ENCODE results near the gene CEACAM20. TPM values are rescaled to one million over a fixed set of nuclear protein-coding genes. Genes with fewer than 3 reads are reported as not detected.

CEACAM20 gene
- total RNA-seq (not detected), polyA plus RNA-seq (ENCODE audit: insufficient read depth, low read depth, low replicate concordance) (not detected)
- long read RNA-seq, donor 1, result 0 reads
- long read RNA-seq, donor 2, result 0 reads
- long read RNA-seq, donor 3, result 0 reads
- long read RNA-seq, donor 4, result 0 reads
- long read RNA-seq, donor 5, result 0 reads
- long read RNA-seq, donor 6, result 0 reads
- long read RNA-seq, donor 7, result 0 reads
- long read RNA-seq, donor 8, result 0 reads
- long read RNA-seq, donor 9, result 0 reads
- long read RNA-seq, donor 10, result 0 reads

DNA sequence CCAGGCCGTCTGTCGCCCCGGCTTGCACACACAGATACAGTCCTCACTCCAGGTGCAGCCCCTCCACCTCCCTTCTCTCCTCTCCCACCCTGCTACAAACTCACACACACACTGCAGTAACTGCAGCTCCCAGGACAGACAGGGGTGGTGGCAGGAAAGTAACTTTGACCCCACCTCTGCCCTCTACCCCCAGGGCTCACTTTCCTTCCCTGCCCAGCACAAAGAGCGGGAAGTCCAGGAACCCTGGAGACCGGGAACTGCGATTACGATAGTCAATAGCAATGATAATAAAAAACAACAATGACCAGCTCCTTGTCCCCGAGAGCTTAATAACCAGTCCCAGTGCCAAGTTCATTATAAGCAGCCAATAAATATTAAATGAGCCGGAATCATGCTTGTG lies at the start of gene CEACAM20:
TSS of gene CEACAM20 (minus strand) at position 140 of the 400 bp plus-strand sequence. CDS start 166 bp downstream, outside the sequence.
- Histone ChIP-seq H3K27me3 (ENCODE audit: control insufficient read depth, insufficient read depth, low read length) (no peaks in the 10 kb centered on the region), H3K4me3 (ENCODE audit: low read length in 3 of 3) (no peak within 1 kb of the TSS), H3K27ac (ENCODE audit: low read depth in 2 of 2, low read length in 2 of 2) (no peak within 1 kb of the TSS), H3K4me1 (ENCODE audit: control insufficient read depth in 2 of 3, insufficient read depth in 2 of 3, low read depth in 1 of 3, low read length in 3 of 3) (no peaks in the 10 kb centered on the region), H3K9ac (ENCODE audit: low read length in 3 of 3) (no peak within 1 kb of the TSS), H3K36me3 (ENCODE audit: control insufficient read depth in 2 of 3, insufficient read depth in 3 of 3, low read length in 3 of 3) (no peaks in the 10 kb centered on the region), H3K9me3 (ENCODE audit: control insufficient read depth in 2 of 3, insufficient read depth in 1 of 3, low read length in 3 of 3) (no peaks in the 10 kb centered on the region)
- FAIRE-seq (no peak), DNase-seq (no peak)
- intact Hi-C loops (cut with DNase I), result no loop called here
- TF ChIP-seq, protein P1, sequence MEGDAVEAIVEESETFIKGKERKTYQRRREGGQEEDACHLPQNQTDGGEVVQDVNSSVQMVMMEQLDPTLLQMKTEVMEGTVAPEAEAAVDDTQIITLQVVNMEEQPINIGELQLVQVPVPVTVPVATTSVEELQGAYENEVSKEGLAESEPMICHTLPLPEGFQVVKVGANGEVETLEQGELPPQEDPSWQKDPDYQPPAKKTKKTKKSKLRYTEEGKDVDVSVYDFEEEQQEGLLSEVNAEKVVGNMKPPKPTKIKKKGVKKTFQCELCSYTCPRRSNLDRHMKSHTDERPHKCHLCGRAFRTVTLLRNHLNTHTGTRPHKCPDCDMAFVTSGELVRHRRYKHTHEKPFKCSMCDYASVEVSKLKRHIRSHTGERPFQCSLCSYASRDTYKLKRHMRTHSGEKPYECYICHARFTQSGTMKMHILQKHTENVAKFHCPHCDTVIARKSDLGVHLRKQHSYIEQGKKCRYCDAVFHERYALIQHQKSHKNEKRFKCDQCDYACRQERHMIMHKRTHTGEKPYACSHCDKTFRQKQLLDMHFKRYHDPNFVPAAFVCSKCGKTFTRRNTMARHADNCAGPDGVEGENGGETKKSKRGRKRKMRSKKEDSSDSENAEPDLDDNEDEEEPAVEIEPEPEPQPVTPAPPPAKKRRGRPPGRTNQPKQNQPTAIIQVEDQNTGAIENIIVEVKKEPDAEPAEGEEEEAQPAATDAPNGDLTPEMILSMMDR (IDR thresholded peaks at IDR 0.05; ENCODE audit: borderline replicate concordance, extremely low read depth, insufficient read depth), result no peak

GRCh38 chr19:44577566-44577874 lies 48.0 kb upstream of the CEACAM20 start:
- Histone ChIP-seq H3K27me3 (ENCODE audit: control insufficient read depth, insufficient read depth, low read length) (no peaks in the 10 kb centered on the region), H3K4me1 (ENCODE audit: control insufficient read depth in 2 of 3, insufficient read depth in 2 of 3, low read depth in 1 of 3, low read length in 3 of 3) (peaks cover 0 to 5% (median 3%) of the 10 kb centered on the region in 3 donors), H3K4me3 (ENCODE audit: low read length in 3 of 3) (no peak overlapping the region), H3K27ac (ENCODE audit: low read depth in 2 of 2, low read length in 2 of 2) (no peak overlapping the region), H3K36me3 (ENCODE audit: control insufficient read depth in 2 of 3, insufficient read depth in 3 of 3, low read length in 3 of 3) (no peaks in the 10 kb centered on the region), H3K9ac (ENCODE audit: low read length in 3 of 3) (no peak overlapping the region), H3K9me3 (ENCODE audit: control insufficient read depth in 2 of 3, insufficient read depth in 1 of 3, low read length in 3 of 3) (no peaks in the 10 kb centered on the region)
- intact Hi-C loops (cut with DNase I), result no loop called here
- TF ChIP-seq, protein P1 (IDR thresholded peaks at IDR 0.05; ENCODE audit: borderline replicate concordance, extremely low read depth, insufficient read depth), result no peak
- DNase-seq (no peak), FAIRE-seq (no peak)

DNA sequence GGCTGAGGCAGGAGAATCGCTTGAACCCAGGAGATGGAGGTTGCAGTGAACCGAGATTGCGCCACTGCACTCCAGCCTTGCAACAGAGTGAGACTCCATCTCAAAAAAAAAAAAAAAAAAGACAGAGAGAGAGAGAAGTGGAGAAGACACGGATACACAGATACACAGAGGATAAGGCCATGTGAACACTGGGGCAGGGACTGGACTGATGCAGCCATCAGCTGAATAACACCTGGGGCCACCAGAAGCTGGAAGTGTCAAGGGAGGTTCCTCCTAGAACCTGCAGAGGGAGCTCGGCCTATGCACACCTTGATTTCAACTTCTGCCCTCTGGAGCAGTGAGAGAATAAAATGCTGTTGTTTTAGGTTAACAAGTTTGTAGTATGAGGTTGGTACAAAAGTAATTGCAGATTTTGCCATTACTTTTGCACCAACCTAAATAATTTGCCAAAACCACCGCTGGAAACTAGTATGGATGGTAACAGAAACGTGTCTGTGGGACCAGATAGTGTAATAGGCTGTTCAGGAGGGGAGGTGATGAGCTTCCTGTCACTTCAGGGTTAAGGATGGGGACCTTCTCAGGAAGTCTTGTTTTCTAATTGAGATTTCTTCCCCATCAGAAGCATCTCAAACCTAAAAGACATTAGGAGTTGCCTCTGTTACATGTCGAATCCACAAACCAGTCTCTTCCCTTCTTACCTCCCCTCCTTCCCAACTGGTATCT lies 47.5 kb upstream of the CEACAM20 start:
- TF ChIP-seq, protein P1 (IDR thresholded peaks at IDR 0.05; ENCODE audit: borderline replicate concordance, extremely low read depth, insufficient read depth), result peak; percentile 55
- H3K4me3 ChIP-seq (ENCODE audit: low read length in 3 of 3), result no peak overlapping the region
- H3K27me3 ChIP-seq (ENCODE audit: control insufficient read depth, insufficient read depth, low read length), result no peaks in the 10 kb centered on the region
- no peaks in the 10 kb centered on the region for H3K36me3 ChIP-seq (ENCODE audit: control insufficient read depth in 2 of 3, insufficient read depth in 3 of 3, low read length in 3 of 3)
- H3K4me1 ChIP-seq (ENCODE audit: control insufficient read depth in 2 of 3, insufficient read depth in 2 of 3, low read depth in 1 of 3, low read length in 3 of 3), result peaks cover 0 to 5% (median 3%) of the 10 kb centered on the region in 3 donors
- H3K9ac ChIP-seq (ENCODE audit: low read length in 3 of 3), result no peak overlapping the region
- H3K9me3 ChIP-seq (ENCODE audit: control insufficient read depth in 2 of 3, insufficient read depth in 1 of 3, low read length in 3 of 3), result no peaks in the 10 kb centered on the region
- no peak overlapping the region for H3K27ac ChIP-seq (ENCODE audit: low read depth in 2 of 2, low read length in 2 of 2)
- peak in 1 of 5 donors; percentile 43 for DNase-seq
- intact Hi-C loops (cut with DNase I), result no loop called here
- FAIRE-seq, result no peak

All from kidney (tissue), 22 donors.